AG10803 (cell line): Measurements from ENCODE around the gene SNX9.

Experiments
- DNase-seq: peaks from one replicate; pipeline ENCODE4 v3.0.0; 2010; ENCODE audit warnings: low read depth
- H3K4me3 ChIP-seq: 2 replicates; pipeline ENCODE4 v1.5.1; 2011; ENCODE audit warnings: mild to moderate bottlenecking, low read length, control low read depth
- CTCF ChIP-seq: conservative IDR thresholded peaks from 2 replicates; pipeline ENCODE4 v1.5.1; 2011; ENCODE audit warnings: mild to moderate bottlenecking, low read length, control low read depth, inconsistent platforms

Gene SNX9

GRCh38 chr6:157822245-157823000 is 623 bp upstream of the SNX9 start:
- TF ChIP-seq CTCF = no peak
- DNase-seq = peak; percentile 33
- peak overlapping the region; percentile 54 for H3K4me3 ChIP-seq

GRCh38 chr6:157823528-157824370 is 703 bp downstream of the SNX9 start:
- no peak for TF ChIP-seq CTCF
- H3K4me3 ChIP-seq = peak overlapping the region; percentile 83
- peak; percentile 65 for DNase-seq

- no peak overlapping the region for H3K4me3 ChIP-seq
- no peak for TF ChIP-seq CTCF
- no peak for DNase-seq
These were observed 2.3 kb downstream of the SNX9 start for GRCh38 chr6:157825243-157825904.

- DNase-seq = no peak
- H3K4me3 ChIP-seq = no peak overlapping the region
- TF ChIP-seq CTCF = no peak
These were observed 7.4 kb downstream of the SNX9 start for GRCh38 chr6:157830354-157831017.

- no peak for DNase-seq
- TF ChIP-seq CTCF = no peak
- H3K4me3 ChIP-seq = no peak overlapping the region
These were observed 7.9 kb downstream of the SNX9 start for GRCh38 chr6:157831018-157831369.

- H3K4me3 ChIP-seq = no peak overlapping the region
- DNase-seq = no peak
- TF ChIP-seq CTCF = no peak
These were observed 8.6 kb downstream of the SNX9 start for GRCh38 chr6:157831424-157832249.
